ENCODE measurements around the gene DISC1.
"Not testable (repeated sequence)": the region's sequence is repeated elsewhere in the genome, so short reads cannot be mapped to it uniquely, and the experiment has no call there.

DISC1 gene

DNA sequence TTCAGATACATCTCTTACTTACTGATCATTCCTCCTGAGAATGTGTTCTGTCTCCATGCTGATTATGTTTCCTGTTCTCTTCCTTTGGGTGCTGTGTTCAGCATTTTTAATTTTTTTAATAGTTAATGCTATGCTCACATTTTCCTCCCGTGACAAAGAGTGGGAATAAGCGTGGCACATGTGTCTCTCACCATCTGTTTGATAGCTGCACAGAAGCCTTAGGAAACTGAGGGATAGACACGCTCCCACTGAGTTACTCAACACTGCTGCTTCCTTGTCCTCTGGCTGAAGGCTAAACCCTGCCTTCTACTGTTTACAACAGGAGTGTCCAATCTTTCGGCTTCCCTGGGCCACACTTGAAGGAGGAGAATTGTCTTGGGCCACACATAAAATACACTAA lies 264.2 kb downstream of the DISC1 start:
- no peak for TF ChIP-seq ZFX (IDR thresholded peaks at IDR 0.05)
- TF ChIP-seq, protein P1, sequence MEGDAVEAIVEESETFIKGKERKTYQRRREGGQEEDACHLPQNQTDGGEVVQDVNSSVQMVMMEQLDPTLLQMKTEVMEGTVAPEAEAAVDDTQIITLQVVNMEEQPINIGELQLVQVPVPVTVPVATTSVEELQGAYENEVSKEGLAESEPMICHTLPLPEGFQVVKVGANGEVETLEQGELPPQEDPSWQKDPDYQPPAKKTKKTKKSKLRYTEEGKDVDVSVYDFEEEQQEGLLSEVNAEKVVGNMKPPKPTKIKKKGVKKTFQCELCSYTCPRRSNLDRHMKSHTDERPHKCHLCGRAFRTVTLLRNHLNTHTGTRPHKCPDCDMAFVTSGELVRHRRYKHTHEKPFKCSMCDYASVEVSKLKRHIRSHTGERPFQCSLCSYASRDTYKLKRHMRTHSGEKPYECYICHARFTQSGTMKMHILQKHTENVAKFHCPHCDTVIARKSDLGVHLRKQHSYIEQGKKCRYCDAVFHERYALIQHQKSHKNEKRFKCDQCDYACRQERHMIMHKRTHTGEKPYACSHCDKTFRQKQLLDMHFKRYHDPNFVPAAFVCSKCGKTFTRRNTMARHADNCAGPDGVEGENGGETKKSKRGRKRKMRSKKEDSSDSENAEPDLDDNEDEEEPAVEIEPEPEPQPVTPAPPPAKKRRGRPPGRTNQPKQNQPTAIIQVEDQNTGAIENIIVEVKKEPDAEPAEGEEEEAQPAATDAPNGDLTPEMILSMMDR (conservative IDR thresholded peaks at IDR 0.05): no peak
- H3K27ac ChIP-seq: no peak overlapping the region

DNA sequence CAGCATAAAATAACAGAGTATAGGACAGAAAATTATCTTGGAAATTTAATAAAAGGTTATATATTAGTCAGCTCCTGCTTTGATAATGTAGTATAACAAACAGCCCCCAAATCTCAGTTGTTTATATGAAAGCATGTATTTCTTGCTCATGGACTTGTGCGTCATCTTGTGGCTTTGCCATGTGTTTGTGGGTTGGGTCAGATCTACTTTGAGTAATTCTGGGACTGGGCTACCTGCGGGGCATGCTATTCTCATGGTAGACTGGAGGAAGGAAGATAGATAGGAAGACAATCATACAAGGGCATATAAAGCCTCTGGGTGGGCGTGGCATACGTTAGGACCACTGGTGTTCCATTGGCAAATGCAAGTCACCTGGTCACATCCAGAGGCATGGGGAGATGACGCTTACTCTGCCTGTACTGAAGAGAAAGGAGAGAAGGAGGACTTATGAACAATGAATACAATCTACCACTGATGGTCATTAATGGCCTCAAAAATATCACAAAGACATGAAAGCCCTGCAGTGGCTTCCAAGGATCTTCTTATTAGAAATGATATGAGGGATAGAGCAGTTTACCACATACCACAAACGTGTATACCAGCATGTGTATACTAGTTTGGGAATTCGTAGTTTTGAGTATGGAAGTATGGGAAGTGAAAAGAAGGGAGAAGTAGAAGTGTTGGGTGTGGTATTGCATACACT lies 267.0 kb downstream of the DISC1 start:
- TF ChIP-seq, protein P1 (conservative IDR thresholded peaks at IDR 0.05): no peak
- TF ChIP-seq ZFX (IDR thresholded peaks at IDR 0.05): no peak
- no peak overlapping the region for H3K27ac ChIP-seq

DNA sequence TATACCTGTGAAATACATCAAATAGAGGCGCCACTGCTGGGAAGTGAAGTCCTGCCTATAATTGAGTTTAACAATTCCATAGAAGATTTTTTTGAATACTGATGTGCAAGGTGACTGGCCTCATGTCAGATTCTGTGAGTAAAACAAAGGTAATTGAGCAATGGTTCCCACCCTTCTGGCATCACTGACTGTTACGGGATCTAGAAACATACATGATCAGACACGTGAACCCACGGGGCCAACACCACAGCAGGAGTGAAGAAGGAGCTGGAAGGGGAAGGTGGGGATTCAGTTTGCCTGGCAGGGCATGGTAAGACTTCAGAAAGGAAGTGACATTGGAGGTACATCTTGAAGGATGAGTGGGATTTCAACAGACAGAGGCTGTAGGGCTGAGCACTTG lies 270.2 kb downstream of the DISC1 start:
- TF ChIP-seq, protein P1 (conservative IDR thresholded peaks at IDR 0.05): no peak
- no peak for TF ChIP-seq ZFX (IDR thresholded peaks at IDR 0.05)

DNA sequence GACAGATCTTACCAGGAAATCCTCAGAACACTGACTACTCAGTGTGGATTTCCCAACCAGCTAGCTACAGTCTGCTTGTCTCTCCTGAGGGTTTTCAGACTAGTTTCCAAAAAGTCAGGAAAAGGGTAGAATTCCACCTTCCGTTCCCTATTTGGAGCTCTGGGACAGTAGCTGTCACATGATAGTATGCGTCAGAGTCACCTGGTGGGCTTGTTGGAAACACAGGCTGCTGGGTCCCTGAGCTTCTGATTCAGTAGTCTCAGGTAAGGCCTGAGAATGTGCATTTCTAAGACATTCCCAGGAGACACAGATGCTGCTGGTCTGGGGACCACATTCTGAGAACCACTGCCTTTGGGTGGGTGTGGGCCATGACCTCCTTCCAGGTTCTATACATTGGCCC lies 272.5 kb downstream of the DISC1 start:
- H3K27ac ChIP-seq: no peak overlapping the region
- TF ChIP-seq, protein P1 (conservative IDR thresholded peaks at IDR 0.05): no peak
- TF ChIP-seq ZFX (IDR thresholded peaks at IDR 0.05): no peak

More for the DNA sequence above, 270.2 kb downstream of the DISC1 start:
- no peak overlapping the region for H3K27ac ChIP-seq

DNA sequence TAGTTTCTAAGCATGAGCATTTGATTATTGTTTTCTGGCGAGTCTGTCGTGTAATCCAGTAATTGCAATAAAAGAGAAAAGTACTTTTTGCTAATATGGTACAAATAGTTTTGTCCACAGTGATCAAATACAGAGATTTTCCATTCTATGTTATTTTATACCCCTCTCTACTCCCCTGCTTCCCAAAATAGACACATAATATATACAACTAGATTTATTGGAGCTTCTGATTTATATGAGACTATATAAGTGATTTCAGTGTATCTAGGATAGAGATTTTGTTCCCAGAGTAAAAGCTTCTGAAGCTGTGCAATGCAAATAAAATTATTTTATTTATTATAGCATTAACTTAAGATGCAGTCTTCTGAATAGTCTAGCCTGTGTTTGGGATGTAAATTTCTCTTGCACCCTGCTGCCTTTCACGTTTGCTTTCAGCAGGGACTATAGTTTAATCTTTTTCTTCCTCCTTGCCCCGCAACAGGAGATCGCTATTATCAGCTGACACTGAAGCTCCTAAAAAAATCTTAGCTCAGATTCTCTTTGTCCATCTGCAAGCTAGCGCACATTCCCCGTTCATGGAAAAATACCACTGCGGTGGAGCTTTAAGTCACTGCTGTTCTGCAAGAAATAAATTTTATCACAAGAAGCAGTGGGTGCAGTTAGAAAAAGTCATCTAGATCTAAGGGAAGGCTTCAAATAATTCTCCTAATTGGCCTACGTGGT lies 273.3 kb downstream of the DISC1 start:
- no peak overlapping the region for H3K27ac ChIP-seq
- TF ChIP-seq, protein P1 (conservative IDR thresholded peaks at IDR 0.05): no peak
- TF ChIP-seq ZFX (IDR thresholded peaks at IDR 0.05): no peak

DNA sequence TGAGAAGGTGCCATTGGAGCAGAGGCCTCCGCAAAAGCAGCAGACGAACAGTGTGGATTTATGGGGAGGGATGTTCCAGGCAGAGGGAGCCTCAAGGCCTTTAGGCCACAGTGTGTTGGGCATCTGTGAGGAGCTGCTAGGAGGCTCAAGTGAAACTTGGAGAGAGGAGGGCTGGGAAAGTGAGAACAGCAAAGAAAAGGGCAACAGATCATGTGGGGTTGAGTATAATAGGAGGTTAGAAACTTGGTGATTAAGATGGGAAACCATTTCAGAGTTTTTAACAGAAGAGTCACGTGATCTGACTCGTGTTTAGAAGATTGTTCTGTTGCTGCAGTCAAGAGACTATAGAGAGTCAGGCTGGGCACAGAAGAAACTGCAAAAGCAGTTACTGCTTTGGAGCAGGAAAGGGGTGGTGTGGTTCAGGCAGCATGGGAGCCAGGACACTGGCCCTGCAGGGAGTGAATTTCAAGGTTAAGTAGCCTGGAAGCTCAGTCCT lies 277.0 kb downstream of the DISC1 start:
- TF ChIP-seq ZFX (IDR thresholded peaks at IDR 0.05): no peak
- TF ChIP-seq, protein P1 (conservative IDR thresholded peaks at IDR 0.05): no peak
- H3K27ac ChIP-seq: no peak overlapping the region

DNA sequence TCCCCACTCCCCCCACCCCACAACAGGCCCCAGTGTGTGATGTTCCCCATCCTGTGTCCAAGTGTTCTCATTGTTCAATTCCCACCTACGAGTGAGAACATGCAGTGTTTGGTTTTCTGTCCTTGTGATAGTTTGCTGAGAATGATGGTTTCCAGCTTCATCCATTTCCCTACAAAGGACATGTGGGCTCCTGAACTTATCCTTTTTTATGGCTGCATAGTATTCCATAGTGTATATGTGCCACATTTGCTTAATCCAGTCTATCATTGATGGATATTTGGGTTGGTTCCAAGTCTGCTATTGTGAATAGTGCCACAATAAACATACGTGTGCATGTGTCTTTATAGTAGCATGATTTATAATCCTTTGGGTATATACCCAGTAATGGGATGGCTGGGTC lies 280.7 kb downstream of the DISC1 start:
- not testable (repeated sequence) for H3K27ac ChIP-seq
